C1 segment of cervical spinal cord (tissue), 14 donors: ENCODE data around the gene TNFSF12.

ENCODE experiments used
- DNase-seq, 14 donors: peaks; one replicate each; lab custom pipeline; 2025; lab: John Stamatoyannopoulos, UW

The TNFSF12 gene

GRCh38 chr17:7569571-7569970, 20.7 kb downstream of the TNFSF12 start:
- no peak for DNase-seq

GRCh38 chr17:7570351-7570750, 21.5 kb downstream of the TNFSF12 start:
- DNase-seq = no peak

GRCh38 chr17:7572338-7572587, 23.4 kb downstream of the TNFSF12 start:
- no peak for DNase-seq

GRCh38 chr17:7572588-7573323, 23.9 kb downstream of the TNFSF12 start:
- peak; percentile 87 to 100 (median 98) for DNase-seq

- DNase-seq = peak; percentile 55 to 95 (median 82)
Observed at GRCh38 chr17:7573324-7574080, 24.6 kb downstream of the TNFSF12 start.

- no peak for DNase-seq
Observed at GRCh38 chr17:7574176-7574953, 25.5 kb downstream of the TNFSF12 start.

GRCh38 chr17:7575481-7575883, 26.6 kb downstream of the TNFSF12 start:
- DNase-seq = no peak

- no peak for DNase-seq
Observed at GRCh38 chr17:7575959-7576358, 27.1 kb downstream of the TNFSF12 start.

- peak in 1 of 14 donors; percentile 40 for DNase-seq
Observed at GRCh38 chr17:7576432-7576937, 27.6 kb downstream of the TNFSF12 start.

- no peak for DNase-seq
Observed at GRCh38 chr17:7577327-7578199, 28.7 kb downstream of the TNFSF12 start.

GRCh38 chr17:7579001-7579833, 30.4 kb downstream of the TNFSF12 start, which contains the start of gene CD68:
Gene CD68, plus strand, starts transcription at chr17:7579638. Its CDS starts 40 bp downstream, at chr17:7579678.
- peak in 9 of 14 donors; percentile 48 to 81 (median 75) for DNase-seq

- DNase-seq = no peak
Observed at GRCh38 chr17:7579834-7580603, 31.2 kb downstream of the TNFSF12 start.

GRCh38 chr17:7580604-7581575, 32.0 kb downstream of the TNFSF12 start:
- DNase-seq = peak in 1 of 14 donors; percentile 26

GRCh38 chr17:7582396-7583252, 33.8 kb downstream of the TNFSF12 start:
- DNase-seq = peak in 2 of 14 donors; percentile 38 to 56

- DNase-seq = peak; percentile 73 to 99 (median 96)
Observed at GRCh38 chr17:7583253-7584109, 34.6 kb downstream of the TNFSF12 start, which contains the start of gene MPDU1. Gene MPDU1, plus strand, starts transcription at chr17:7583852. Its CDS starts 11 bp downstream, at chr17:7583863.
